HepG2 (cell line): Measurements from ENCODE around the gene SEC16A. TPM values are rescaled to one million over a fixed set of nuclear protein-coding genes. Genes with fewer than 3 reads are reported as not detected.

Experiments
- ARID5B ChIP-seq: IDR thresholded peaks from 2 replicates; pipeline ENCODE4 v1.4.0; 2020; ENCODE audit warnings: mild to moderate bottlenecking, missing genetic modification reagents
- CBX1 ChIP-seq: IDR thresholded peaks from one replicate; pipeline ENCODE4 v1.6.1; 2016; ENCODE audit warnings: antibody characterized with exemption, low read depth
- FOSL1 ChIP-seq: sonication (generic); formaldehyde crosslinking; IDR thresholded peaks from 2 replicates; pipeline ENCODE4 v1.9.0; 2021; ENCODE audit warnings: missing genetic modification reagents, borderline replicate concordance
- HBP1 ChIP-seq: IDR thresholded peaks from 2 replicates; pipeline ENCODE4 v1.6.1; 2016; ENCODE audit warnings: low read depth, control low read depth
- HIC2 ChIP-seq: sonication (generic); formaldehyde crosslinking; IDR thresholded peaks from 2 replicates; pipeline ENCODE4 v1.9.0; 2022; ENCODE audit warnings: low read depth, missing genetic modification reagents
- MED1 ChIP-seq: sonication (generic); formaldehyde crosslinking; IDR thresholded peaks from 2 replicates; pipeline ENCODE4 v1.4.0; 2020; ENCODE audit warnings: missing genetic modification reagents
- MTA1 ChIP-seq: sonication (generic); formaldehyde crosslinking; IDR thresholded peaks from 2 replicates; pipeline ENCODE4 v1.4.0; 2020; ENCODE audit warnings: missing genetic modification reagents, mild to moderate bottlenecking, borderline replicate concordance
- REST ChIP-seq, 2 experiments: IDR thresholded peaks; 2 replicates each; pipeline ENCODE4 v1.6.1; 2011 to 2012; ENCODE audit warnings: low read length in 2 of 2, borderline replicate concordance in 1 of 2, low read depth in 1 of 2, mild to moderate bottlenecking in 1 of 2, moderate library complexity in 1 of 2
- TCF7 ChIP-seq: sonication (generic); IDR thresholded peaks from 2 replicates; pipeline ENCODE4 v1.6.1; 2016; ENCODE audit warnings: antibody characterized with exemption, low read depth
- TFDP2 ChIP-seq: sonication (generic); formaldehyde crosslinking; IDR thresholded peaks from 2 replicates; pipeline ENCODE4 v1.4.0; 2020; ENCODE audit warnings: missing genetic modification reagents
- TP53 ChIP-seq: sonication (generic); formaldehyde crosslinking; conservative IDR thresholded peaks from 2 replicates; pipeline ENCODE4 v1.4.0; 2020; ENCODE audit warnings: missing genetic modification reagents
- ZFP36L2 ChIP-seq: sonication (generic); formaldehyde crosslinking; IDR thresholded peaks from 2 replicates; pipeline ENCODE4 v1.4.0; 2020; ENCODE audit warnings: missing genetic modification reagents
- ZFY ChIP-seq: sonication (generic); formaldehyde crosslinking; IDR thresholded peaks from 2 replicates; pipeline ENCODE4 v1.4.0; 2020; ENCODE audit warnings: missing genetic modification reagents
- ZNF205 ChIP-seq: IDR thresholded peaks from 2 replicates; pipeline ENCODE4 v1.6.1; 2018; ENCODE audit warnings: missing biosample characterization, missing genetic modification reagents
- polyA plus RNA-seq, 8 experiments: library from polyadenylated mRNA; depleted of rRNA in 3 of 8; stranded (reverse) in 7 of 8; unstranded in 1 of 8; fragments of >200 nt; fragmentation: Illumina TruSeq in 4 of 8; extraction: Trizol in 4 of 8; gene quantifications; 2 replicates each; pipeline versions ENCODE4 v1.2.1 to v1.2.3, GENCODE V29; 2011 to 2016; ENCODE audit warnings: low read depth in 4 of 8, missing spikeins in 1 of 8, mixed read lengths in 1 of 8; ENCODE audit not compliant: insufficient read depth in 1 of 8
- total RNA-seq, 5 experiments: library from RNA; depleted of rRNA; stranded (reverse); fragments of >200 nt; fragmentation: Illumina TruSeq; extraction: Trizol; gene quantifications; 2 replicates each; pipeline ENCODE4 v1.2.3, GENCODE V29; 2016; ENCODE audit warnings: low read depth in 1 of 5

Gene SEC16A
- total and polyA plus RNA-seq, 2 of the 13 experiments (the other 11 are each of a cell fraction or from before 2014, with no cell fraction given) = 15.9 to 18.9 TPM

- 0 out of 4 replicates have a peak, but pooled peaks of 1 of the 2 experiments have one; percentile 28 for TF ChIP-seq REST (IDR thresholded peaks at IDR 0.05; ENCODE audit: borderline replicate concordance in 1 of 2, low read depth in 1 of 2, low read length in 2 of 2)
- 0 out of 2 replicates have a peak, but pooled peaks have one; percentile 46 for TF ChIP-seq MTA1 (CRISPR knock-in tag)
- no peak for TF ChIP-seq CBX1
- 0 out of 2 replicates have a peak, but pooled peaks have one; percentile 20 for TF ChIP-seq ARID5B (CRISPR knock-in tag)
- TF ChIP-seq MED1 (CRISPR knock-in tag) = peak; percentile 41; the same call in 1 of the 2 replicates
- TF ChIP-seq HIC2 = 0 out of 2 replicates have a peak, but pooled peaks have one; percentile 35
- no peak for TF ChIP-seq ZFY (CRISPR knock-in tag)
- TF ChIP-seq HBP1 (CRISPR knock-in tag) = no peak
- TF ChIP-seq ZFP36L2 (CRISPR knock-in tag) = no peak
- 0 out of 2 replicates have a peak, but pooled peaks have one; percentile 22 for TF ChIP-seq TCF7
- TF ChIP-seq FOSL1 (CRISPR knock-in tag) = no peak
- 0 out of 2 replicates have a peak, but pooled peaks have one; percentile 22 for TF ChIP-seq ZNF205 (CRISPR knock-in tag)
- peak; percentile 77 for TF ChIP-seq TFDP2 (CRISPR knock-in tag)
- TF ChIP-seq TP53 = no peak
These were observed 37.3 kb upstream of the SEC16A start (continued) for GRCh38 chr9:136520053-136520540.
